ENCODE data around the gene GUCA2B.

Gene GUCA2B

GRCh38 chr1:42143896-42144710 is 9.1 kb upstream of the GUCA2B start:
- DNase-seq (ENCODE audit: low spot score), result no peak

GRCh38 chr1:42144711-42145388 is 8.4 kb upstream of the GUCA2B start:
- no peak for DNase-seq (ENCODE audit: low spot score)

- DNase-seq (ENCODE audit: low spot score), result no peak
Measured at GRCh38 chr1:42145389-42145716, 7.9 kb upstream of the GUCA2B start.

- DNase-seq (ENCODE audit: low spot score), result no peak
Measured at GRCh38 chr1:42145764-42146625, 7.2 kb upstream of the GUCA2B start.

- peak; percentile 66 for DNase-seq (ENCODE audit: low spot score)
Measured at GRCh38 chr1:42146626-42147320, 6.4 kb upstream of the GUCA2B start.

GRCh38 chr1:42148166-42148565 is 5.0 kb upstream of the GUCA2B start:
- no peak for DNase-seq (ENCODE audit: low spot score)

- DNase-seq (ENCODE audit: low spot score), result no peak
Measured at GRCh38 chr1:42150651-42151050, 2.6 kb upstream of the GUCA2B start.

GRCh38 chr1:42152119-42152518 is 1.1 kb upstream of the GUCA2B start:
- DNase-seq (ENCODE audit: low spot score), result no peak

GRCh38 chr1:42153624-42154023 is 414 bp downstream of the GUCA2B start:
- DNase-seq (ENCODE audit: low spot score), result no peak

- no peak for DNase-seq (ENCODE audit: low spot score)
Measured at GRCh38 chr1:42154685-42155084, 1.5 kb downstream of the GUCA2B start.

GRCh38 chr1:42155362-42155761 is 2.2 kb downstream of the GUCA2B start:
- no peak for DNase-seq (ENCODE audit: low spot score)

GRCh38 chr1:42157667-42158066 is 4.5 kb downstream of the GUCA2B start:
- no peak for DNase-seq (ENCODE audit: low spot score)

- no peak for DNase-seq (ENCODE audit: low spot score)
Measured at GRCh38 chr1:42158189-42158588, 5.0 kb downstream of the GUCA2B start.

GRCh38 chr1:42162181-42162580 is 9.0 kb downstream of the GUCA2B start:
- no peak for DNase-seq (ENCODE audit: low spot score)

GRCh38 chr1:42163114-42163513 is 9.9 kb downstream of the GUCA2B start:
- no peak for DNase-seq (ENCODE audit: low spot score)

- DNase-seq (ENCODE audit: low spot score), result no peak
Measured at GRCh38 chr1:42163536-42164503, 10.6 kb downstream of the GUCA2B start.

- DNase-seq (ENCODE audit: low spot score), result no peak
Measured at GRCh38 chr1:42164551-42165420, 11.6 kb downstream of the GUCA2B start, which contains the start of gene GUCA2A. Gene GUCA2A, minus strand, starts transcription at chr1:42164745. Its CDS starts 33 bp downstream, at chr1:42164712.

GRCh38 chr1:42165511-42166210 is 12.5 kb downstream of the GUCA2B start:
- peak; percentile 73 for DNase-seq (ENCODE audit: low spot score)

Data from HuH-7.5 (cell line).